Neural cell (in vitro differentiated cells): ENCODE results near the gene RIN3.

Source experiments
- CTCF ChIP-seq: fragments of 450-650 bp; IDR thresholded peaks from 2 replicates; pipeline ENCODE4 v1.5.1; 2014; ENCODE audit warnings: antibody characterized with exemption, mild to moderate bottlenecking, moderate library complexity; ENCODE audit not compliant: poor library complexity, severe bottlenecking
- EP300 ChIP-seq: fragments of 450-650 bp; conservative IDR thresholded peaks from 2 replicates; pipeline ENCODE4 v1.6.1; 2014; ENCODE audit warnings: antibody characterized with exemption, mild to moderate bottlenecking, moderate library complexity; ENCODE audit not compliant: poor library complexity, severe bottlenecking
- EZH2 ChIP-seq: fragments of 200-600, 300-800 bp; shearing (Covaris generic), sonication (generic); IDR thresholded peaks from 2 replicates; pipeline ENCODE4 v1.6.1; 2014; ENCODE audit warnings: antibody characterized with exemption, low read length, borderline replicate concordance, mild to moderate bottlenecking; ENCODE audit not compliant: insufficient read depth, poor library complexity, severe bottlenecking
- MXI1 ChIP-seq: fragments of 450-650 bp; conservative IDR thresholded peaks from 2 replicates; pipeline ENCODE4 v1.6.1; 2014; ENCODE audit warnings: antibody characterized with exemption, mild to moderate bottlenecking; ENCODE audit not compliant: poor library complexity, severe bottlenecking
- POLR2AphosphoS5 ChIP-seq: IDR thresholded peaks from 2 replicates; pipeline ENCODE4 v1.6.1; 2012
- RAD21 ChIP-seq: fragments of 450-650 bp; conservative IDR thresholded peaks from 2 replicates; pipeline ENCODE4 v1.6.1; 2014; ENCODE audit warnings: antibody characterized with exemption, mild to moderate bottlenecking, moderate library complexity
- REST ChIP-seq: IDR thresholded peaks from 2 replicates; pipeline ENCODE4 v1.6.1; 2012; ENCODE audit warnings: borderline replicate concordance
- SMC3 ChIP-seq: fragments of 450-650 bp; conservative IDR thresholded peaks from 2 replicates; pipeline ENCODE4 v1.6.1; 2014; ENCODE audit warnings: antibody characterized with exemption, mild to moderate bottlenecking, moderate library complexity; ENCODE audit not compliant: poor library complexity
- TAF1 ChIP-seq: IDR thresholded peaks from 2 replicates; pipeline ENCODE4 v1.6.1; 2012; ENCODE audit warnings: low read depth

- no peak for TF ChIP-seq CTCF
- TF ChIP-seq POLR2AphosphoS5, result no peak
- TF ChIP-seq RAD21, result no peak
- TF ChIP-seq EZH2, result no peak
- no peak for TF ChIP-seq SMC3
- no peak for TF ChIP-seq TAF1
- no peak for TF ChIP-seq EP300
- TF ChIP-seq REST, result no peak
- TF ChIP-seq MXI1, result no peak
Observed at GRCh38 chr14:92564344-92565039, 50.9 kb downstream of the RIN3 start.
